Stimulated activated CD8-positive, alpha-beta memory T cell treated with anti-CD3 and anti-CD28 coated beads, Interleukin-2, amount 100 ng/mL, for 48 hours (primary cell): Measurements from ENCODE around the gene MAP3K3.
A peak's percentile ranks its signal among the peaks of the same experiment; 100 is the strongest.

Source experiments
- DNase-seq, 2 donors: peaks; one replicate each; pipeline ENCODE4 v3.0.0-alpha.2; 2020; ENCODE audit warnings: low read depth in 2 of 2

The MAP3K3 gene

GRCh38 chr17:63693411-63694113 is 71.3 kb downstream of the MAP3K3 start:
- no peak for DNase-seq

GRCh38 chr17:63694229-63694949 is 72.2 kb downstream of the MAP3K3 start:
- no peak for DNase-seq

DNA sequence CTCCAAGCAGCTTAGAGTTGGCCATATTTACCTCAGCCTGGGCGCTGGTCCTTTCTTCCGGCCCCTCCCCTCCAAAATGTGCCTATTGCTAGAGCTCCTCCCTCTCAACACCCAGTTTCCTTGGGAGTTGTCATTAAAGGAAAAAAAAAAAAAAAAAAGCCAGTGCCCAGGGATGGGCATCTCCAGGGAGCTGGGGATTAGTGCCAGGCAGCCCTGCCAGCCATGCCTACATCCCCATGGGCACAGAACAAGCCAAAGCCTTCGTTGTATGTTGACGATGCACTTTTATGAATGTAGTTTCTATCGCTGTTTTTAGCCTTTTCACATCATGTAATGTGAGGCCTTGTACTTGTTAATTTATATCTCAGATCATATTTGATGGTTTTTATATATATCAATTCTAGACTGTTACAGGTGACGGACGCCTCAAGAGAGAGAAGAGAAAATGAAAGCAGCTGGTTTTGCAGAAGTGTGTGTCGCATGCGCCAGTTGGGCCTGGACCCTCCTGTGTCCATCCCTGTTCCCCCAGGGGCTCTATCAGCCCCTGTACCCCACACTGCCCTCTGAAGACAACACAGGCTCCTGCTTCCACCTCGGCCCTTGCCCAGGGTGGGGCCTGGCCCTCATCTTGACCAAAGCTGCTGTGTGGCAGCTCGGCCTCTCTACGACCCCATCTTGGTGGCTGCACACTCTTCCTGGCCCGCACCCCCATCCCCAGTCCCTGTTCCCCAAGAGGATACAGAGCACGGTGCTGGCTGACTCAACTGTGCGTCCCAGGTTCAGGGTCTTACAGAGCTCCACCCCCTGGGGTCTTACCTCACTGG is 72.9 kb downstream of the MAP3K3 start:
- DNase-seq, result no peak

DNA sequence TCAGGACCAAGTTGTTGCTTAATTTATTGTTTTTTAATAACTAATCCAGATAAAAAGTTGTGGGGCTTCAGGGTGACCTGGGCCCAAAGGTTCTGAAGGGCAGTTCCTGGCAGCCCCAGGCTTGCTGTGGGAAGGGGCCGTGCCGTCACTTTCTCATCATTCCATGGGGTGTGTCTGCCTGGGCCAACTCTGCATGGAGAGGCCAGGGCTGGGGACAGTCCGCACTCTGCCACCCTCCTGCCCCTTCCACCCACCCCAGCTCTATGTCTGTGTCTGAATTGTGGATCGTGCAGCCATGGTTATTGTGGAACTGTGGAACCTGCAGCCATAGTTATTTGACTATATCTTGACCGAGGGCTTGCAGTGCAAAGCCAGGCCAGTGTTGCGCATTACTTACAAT is 73.7 kb downstream of the MAP3K3 start:
- DNase-seq, result no peak

- DNase-seq, result no peak
Measured at GRCh38 chr17:63696381-63696961, 74.3 kb downstream of the MAP3K3 start.

GRCh38 chr17:63697341-63698286 is 75.4 kb downstream of the MAP3K3 start:
- peak; percentile 57 to 72 for DNase-seq

- DNase-seq, result peak in 1 of 2 donors; percentile 30
Measured at GRCh38 chr17:63698381-63698885, 76.2 kb downstream of the MAP3K3 start.

GRCh38 chr17:63698886-63699637 is 76.8 kb downstream of the MAP3K3 start:
- DNase-seq, result peak; percentile 64 to 76

- DNase-seq, result peak; percentile 62 to 79
Measured at GRCh38 chr17:63699638-63700527, 77.7 kb downstream of the MAP3K3 start, which contains the start of gene LIMD2. Gene LIMD2 (minus strand): TSS chr17:63700125. CDS start chr17:63699298, 827 bp downstream.

- DNase-seq, result peak in 1 of 2 donors; percentile 49
Measured at GRCh38 chr17:63700528-63701455, 78.6 kb downstream of the MAP3K3 start.

GRCh38 chr17:63701456-63701820 is 79.2 kb downstream of the MAP3K3 start:
- no peak for DNase-seq

GRCh38 chr17:63701868-63702720 is 79.9 kb downstream of the MAP3K3 start:
- peak; percentile 55 to 57 for DNase-seq

- no peak for DNase-seq
Measured at GRCh38 chr17:63702721-63703015, 80.5 kb downstream of the MAP3K3 start.

DNA sequence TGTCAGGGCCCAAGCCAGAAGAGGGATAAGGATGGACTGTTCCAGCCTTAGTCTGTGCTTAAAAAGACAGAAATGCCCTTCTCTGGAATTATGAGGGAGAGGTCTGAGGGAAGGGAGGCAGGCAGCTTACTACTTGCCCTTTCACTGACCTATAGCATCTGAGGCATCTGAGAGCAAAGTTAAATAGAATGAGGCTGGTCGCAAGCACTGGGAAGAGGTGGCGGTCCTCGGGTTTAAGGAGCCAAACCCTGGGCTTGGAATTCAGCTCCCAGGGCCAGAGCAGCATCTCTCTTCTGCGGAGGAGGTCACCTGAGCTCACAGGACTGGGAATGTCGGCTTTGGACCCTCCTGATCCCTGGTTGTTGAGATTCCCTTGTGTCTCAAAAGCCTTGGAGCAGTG is 80.8 kb downstream of the MAP3K3 start:
- no peak for DNase-seq

DNA sequence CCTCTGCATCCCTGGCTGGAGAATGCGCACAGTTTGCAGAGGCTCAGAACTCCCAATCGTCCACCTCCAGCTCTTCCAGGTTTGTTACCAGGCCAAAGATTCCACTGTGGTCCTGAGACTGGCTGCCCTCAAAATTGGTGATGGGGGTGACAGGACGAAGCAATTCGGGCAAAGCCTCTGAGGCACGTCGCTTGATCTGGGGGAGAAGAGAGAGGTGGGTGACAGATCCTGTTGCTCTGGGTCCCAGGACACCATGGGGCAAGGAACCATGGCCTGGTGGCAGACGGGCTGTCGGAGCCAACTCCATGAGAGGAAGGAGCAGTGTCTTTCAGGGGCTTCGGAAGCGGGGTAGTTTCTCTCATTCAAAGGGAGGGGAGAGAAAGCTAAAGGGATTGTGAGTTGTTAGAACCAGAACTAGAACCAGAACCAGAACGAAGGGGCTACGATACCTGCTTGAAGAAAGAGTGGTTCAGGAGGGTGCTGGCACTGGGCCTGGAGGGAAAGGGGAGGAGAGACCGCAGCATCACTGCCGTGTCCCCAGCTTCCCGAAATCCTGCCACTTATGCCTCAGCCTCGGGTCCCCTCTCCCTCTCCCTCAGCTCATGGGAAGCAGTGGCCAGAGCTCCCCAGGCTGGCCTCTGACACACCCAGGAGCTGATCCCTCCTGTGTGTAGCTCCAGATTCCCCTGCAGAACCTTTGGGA is 81.5 kb downstream of the MAP3K3 start:
- no peak for DNase-seq

- DNase-seq, result no peak
Measured at GRCh38 chr17:63704259-63704576, 82.0 kb downstream of the MAP3K3 start.

DNA sequence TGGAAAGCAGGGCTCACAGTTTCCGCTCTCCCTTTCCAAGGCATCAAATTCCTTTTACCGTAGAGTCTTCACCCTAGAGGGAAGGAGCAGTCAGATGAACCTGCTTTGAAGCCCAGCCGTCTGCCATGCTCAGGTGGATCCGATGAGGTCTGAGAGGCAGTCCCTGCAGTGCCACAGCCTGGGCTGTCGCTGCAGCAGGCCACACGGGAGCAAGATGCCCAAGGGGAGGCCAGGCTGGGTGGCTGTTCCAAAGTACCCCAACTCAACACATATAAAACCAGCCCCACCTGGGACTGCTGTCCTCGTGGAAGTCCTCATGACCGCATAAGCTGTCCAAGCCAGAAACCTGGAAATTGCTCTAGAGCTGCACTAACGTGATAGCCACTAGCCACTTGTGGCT is 82.6 kb downstream of the MAP3K3 start:
- no peak for DNase-seq
